HG02943 (cell line): ENCODE results near the gene SURF4.
"Not testable (repeated sequence)": the region's sequence is repeated elsewhere in the genome, so short reads cannot be mapped to it uniquely, and the experiment has no call there.

Source experiments
- ATAC-seq: cut with Tn5 transposase; IDR thresholded peaks from one replicate; pipeline ENCODE4 v1.9.1; 2021; ENCODE audit warnings: mild to moderate bottlenecking, low read depth, moderate library complexity; ENCODE audit not compliant: unreplicated experiment

The SURF4 gene

GRCh38 chr9:133377280-133377679, 1.4 kb upstream of the SURF4 start:
- not testable (repeated sequence) for ATAC-seq

- peak; percentile 28 for ATAC-seq
Observed at GRCh38 chr9:133375116-133375723, 640 bp downstream of the SURF4 start.

- no peak for ATAC-seq
Observed at GRCh38 chr9:133374612-133375115, 1.2 kb downstream of the SURF4 start.

DNA sequence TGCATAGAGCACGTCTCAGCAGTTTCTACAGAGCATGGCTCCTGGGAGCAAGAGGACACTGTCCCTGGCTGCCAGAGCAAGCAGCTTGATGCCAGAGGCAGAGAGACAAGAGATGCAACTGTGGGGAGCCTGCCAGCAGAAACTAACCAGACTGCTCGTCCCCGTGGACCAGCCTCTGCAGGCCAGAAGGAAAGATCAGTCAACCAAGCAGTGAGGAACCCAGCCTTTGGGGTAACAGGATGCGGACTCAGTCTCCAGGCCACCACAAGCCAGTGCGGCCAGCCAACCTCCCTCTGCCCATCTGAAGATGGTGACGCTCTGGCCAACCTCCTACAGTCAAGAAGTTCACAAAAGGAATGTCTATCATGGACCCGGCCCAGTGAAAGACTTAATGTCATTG, 3.7 kb downstream of the SURF4 start:
- ATAC-seq = no peak

GRCh38 chr9:133371261-133371711, 4.6 kb downstream of the SURF4 start:
- ATAC-seq = no peak

GRCh38 chr9:133370685-133371084, 5.2 kb downstream of the SURF4 start:
- ATAC-seq = no peak

GRCh38 chr9:133369933-133370332, 5.9 kb downstream of the SURF4 start:
- no peak for ATAC-seq

DNA sequence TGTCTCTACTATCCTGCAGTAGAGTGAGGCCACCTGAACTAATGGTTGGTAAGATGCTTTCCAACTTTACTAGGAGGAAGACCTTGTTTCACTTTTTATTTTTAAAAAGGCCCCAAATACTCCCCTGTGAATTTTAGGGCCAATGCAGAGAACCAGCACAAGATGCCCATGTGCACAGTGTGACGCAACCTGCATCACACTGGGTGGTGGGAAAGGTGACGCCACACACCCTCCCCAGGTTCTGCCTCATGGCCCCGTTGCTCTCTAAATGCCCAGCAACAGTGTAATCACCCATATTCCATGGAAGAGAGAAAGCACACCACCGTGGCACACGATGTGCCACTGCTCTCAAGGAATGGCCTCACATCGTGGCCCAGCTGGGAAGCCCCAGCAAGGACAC, 6.4 kb downstream of the SURF4 start:
- ATAC-seq = no peak

DNA sequence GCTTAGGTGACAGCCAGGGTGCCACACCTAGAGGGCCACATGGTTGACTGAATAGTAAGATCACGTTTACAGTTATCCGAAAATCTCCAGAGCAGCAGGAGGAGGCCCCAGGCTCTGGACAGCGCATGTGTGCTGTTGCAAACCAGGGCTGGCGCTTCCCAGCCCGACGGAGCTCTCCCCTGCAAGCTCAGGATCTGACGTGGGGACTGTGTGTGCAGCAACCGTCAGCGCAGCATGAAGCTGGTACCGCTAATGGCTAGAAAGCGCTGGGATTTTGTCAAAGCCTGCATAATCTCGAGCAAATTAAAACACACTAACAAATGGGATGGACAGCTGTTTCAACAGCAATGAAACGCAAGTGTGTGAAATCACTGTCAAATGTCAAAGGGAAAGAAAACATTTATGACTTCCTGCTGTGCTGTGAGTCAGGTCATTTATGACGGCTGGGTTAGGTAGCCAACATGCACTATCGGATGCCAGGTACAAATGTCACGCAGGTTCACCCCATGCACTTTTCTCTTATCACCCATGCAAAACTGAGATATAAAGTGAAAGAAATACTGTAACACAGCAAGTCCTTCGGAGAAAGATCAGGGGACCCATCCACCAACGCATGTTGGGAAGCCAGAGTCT, 7.5 kb downstream of the SURF4 start:
- no peak for ATAC-seq

DNA sequence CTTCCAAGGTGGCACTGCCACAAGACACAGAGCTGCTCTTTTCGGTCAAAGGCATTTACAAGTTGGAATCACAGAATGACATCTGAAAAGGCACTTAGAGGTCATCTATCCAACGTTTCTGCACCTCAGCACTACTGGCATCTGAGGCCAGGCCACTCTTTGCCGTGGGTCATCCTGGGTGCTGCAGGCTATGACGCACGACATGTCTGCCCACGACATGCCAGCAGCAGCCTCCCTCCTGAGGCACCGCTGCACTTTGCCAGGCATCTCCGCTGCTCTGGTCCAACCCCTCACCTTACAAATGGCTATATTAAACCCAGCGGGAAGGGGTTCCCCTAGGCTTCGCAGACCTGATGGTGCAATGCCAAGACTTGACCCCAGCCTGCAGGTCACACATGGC, 8.1 kb downstream of the SURF4 start:
- ATAC-seq = no peak

DNA sequence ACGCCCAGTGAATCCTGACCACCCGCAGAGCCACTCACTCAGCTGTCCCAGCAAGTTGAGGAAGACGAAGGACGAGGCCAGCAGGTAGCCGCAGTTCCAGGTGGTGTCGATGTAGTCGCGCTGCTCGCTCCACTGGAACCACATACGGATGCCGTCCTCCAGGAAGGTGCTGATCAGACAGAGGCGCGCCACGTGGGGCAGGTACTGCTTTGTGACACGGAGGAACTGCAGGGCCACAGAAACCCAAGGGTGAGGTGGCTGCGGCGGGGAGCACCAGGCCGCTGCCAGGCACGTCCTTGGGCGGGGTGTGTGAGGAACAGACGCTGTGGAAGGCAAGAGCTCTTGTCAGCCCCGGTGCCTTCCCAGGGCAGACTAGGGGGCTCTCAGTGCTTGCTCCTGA, 8.6 kb downstream of the SURF4 start:
- ATAC-seq = no peak

GRCh38 chr9:133366435-133366834, 9.4 kb downstream of the SURF4 start:
- no peak for ATAC-seq

- ATAC-seq = no peak
Observed at GRCh38 chr9:133362359-133363044, 13.4 kb downstream of the SURF4 start.

- ATAC-seq = no peak
Observed at GRCh38 chr9:133361507-133362092, 14.3 kb downstream of the SURF4 start.

- no peak for ATAC-seq
Observed at GRCh38 chr9:133360400-133361393, 15.2 kb downstream of the SURF4 start.

GRCh38 chr9:133359399-133360175, 16.3 kb downstream of the SURF4 start:
- ATAC-seq = no peak

- no peak for ATAC-seq
Observed at GRCh38 chr9:133357656-133358055, 18.2 kb downstream of the SURF4 start.

- peak; percentile 53 for ATAC-seq
Observed at GRCh38 chr9:133356391-133357091, 19.3 kb downstream of the SURF4 start, which contains the start of the genes SURF1 and SURF2. TSS of gene SURF1 (minus strand) at chr9:133356487. CDS start at chr9:133356453, 34 bp downstream. TSS of gene SURF2 (plus strand) at chr9:133356550. CDS start at chr9:133356593, 43 bp downstream.
